GM12865 (cell line): Measurements from ENCODE around the gene MARCHF6.
A peak's percentile ranks its signal among the peaks of the same experiment; 100 is the strongest.
"Not testable (repeated sequence)": the region's sequence is repeated elsewhere in the genome, so short reads cannot be mapped to it uniquely, and the experiment has no call there.

Experiments used
- DNase-seq: peaks from one replicate; pipeline ENCODE4 v3.0.0; 2010; ENCODE audit warnings: low read depth
- H3K4me3 ChIP-seq: 2 replicates; pipeline ENCODE4 v1.5.1; 2011; ENCODE audit warnings: mild to moderate bottlenecking, low read depth, low read length, control low read depth
- TF ChIP-seq, protein P1 (sequence below): IDR thresholded peaks from 2 replicates; pipeline ENCODE4 v1.5.1; 2011; ENCODE audit warnings: low read length, control low read depth, low read depth, inconsistent platforms; ENCODE audit not compliant: insufficient read depth; ENCODE audit errors: missing control alignments

The MARCHF6 gene

GRCh38 chr5:10387690-10388089 lies 34.2 kb downstream of the MARCHF6 start:
- TF ChIP-seq, protein P1, sequence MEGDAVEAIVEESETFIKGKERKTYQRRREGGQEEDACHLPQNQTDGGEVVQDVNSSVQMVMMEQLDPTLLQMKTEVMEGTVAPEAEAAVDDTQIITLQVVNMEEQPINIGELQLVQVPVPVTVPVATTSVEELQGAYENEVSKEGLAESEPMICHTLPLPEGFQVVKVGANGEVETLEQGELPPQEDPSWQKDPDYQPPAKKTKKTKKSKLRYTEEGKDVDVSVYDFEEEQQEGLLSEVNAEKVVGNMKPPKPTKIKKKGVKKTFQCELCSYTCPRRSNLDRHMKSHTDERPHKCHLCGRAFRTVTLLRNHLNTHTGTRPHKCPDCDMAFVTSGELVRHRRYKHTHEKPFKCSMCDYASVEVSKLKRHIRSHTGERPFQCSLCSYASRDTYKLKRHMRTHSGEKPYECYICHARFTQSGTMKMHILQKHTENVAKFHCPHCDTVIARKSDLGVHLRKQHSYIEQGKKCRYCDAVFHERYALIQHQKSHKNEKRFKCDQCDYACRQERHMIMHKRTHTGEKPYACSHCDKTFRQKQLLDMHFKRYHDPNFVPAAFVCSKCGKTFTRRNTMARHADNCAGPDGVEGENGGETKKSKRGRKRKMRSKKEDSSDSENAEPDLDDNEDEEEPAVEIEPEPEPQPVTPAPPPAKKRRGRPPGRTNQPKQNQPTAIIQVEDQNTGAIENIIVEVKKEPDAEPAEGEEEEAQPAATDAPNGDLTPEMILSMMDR: no peak
- no peak overlapping the region for H3K4me3 ChIP-seq
- no peak for DNase-seq

DNA sequence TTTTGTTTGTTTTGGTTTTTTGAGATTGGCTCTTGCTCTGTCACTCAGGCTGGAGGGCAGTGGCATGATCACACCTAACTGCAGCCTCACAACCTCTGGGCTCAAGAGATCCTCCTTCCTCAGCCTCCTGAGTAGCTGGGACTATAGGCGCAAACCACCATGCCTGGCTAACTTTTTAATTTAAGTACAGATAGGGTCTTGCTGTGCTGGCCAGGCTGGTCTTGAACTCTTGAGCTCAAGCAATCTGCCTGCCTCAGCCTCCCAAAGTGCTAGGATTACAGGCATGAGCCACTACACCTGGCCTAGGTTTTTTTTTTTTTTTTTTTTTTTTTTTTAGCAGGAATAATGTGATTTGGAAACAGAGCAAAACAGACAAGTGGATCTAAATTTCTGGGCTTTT lies 37.6 kb downstream of the MARCHF6 start:
- TF ChIP-seq, protein P1: no peak
- H3K4me3 ChIP-seq: no peak overlapping the region
- DNase-seq: no peak

GRCh38 chr5:10392567-10393328 lies 39.3 kb downstream of the MARCHF6 start:
- H3K4me3 ChIP-seq, DNase-seq: not testable (repeated sequence)

DNA sequence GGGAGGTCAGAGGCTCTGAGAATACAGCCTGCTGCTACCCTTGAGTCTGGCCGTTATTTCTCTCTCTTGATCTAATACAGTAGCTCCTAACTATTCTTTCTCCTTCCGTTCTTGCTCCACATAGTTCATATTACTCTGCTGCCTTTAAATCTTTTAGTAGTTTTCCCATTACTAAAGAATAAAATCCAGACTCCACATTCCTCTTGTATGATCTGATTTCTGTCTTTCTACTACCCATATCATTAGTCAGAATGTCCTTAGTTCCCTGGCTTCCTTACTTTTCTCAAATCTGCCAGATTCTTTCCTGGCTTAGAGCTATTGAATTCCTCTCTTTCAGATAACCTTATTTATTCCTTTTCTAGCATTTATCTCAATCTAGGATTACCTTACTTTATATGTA lies 40.0 kb downstream of the MARCHF6 start:
- H3K4me3 ChIP-seq: no peak overlapping the region
- TF ChIP-seq, protein P1: no peak
- DNase-seq: no peak

DNA sequence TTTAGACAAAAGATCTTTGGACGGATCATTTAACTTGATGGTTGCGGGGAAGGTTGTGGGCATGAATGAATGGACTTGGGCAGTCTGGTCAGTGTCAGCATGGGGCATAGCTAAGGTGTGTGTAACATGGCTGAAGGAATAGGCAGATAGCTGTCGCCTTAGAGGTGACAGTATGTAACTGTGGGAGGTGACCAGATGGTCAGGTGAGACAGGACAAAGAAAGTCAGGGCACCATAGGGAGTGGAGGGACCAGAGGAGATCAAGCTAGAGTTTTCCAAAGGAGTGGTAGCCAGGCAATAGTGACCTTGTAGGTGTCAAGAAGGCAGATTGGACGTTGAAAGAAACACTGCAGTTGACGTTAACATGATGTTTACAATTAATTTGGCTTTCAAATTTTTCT lies 43.1 kb downstream of the MARCHF6 start:
- DNase-seq: no peak
- TF ChIP-seq, protein P1: no peak
- no peak overlapping the region for H3K4me3 ChIP-seq

DNA sequence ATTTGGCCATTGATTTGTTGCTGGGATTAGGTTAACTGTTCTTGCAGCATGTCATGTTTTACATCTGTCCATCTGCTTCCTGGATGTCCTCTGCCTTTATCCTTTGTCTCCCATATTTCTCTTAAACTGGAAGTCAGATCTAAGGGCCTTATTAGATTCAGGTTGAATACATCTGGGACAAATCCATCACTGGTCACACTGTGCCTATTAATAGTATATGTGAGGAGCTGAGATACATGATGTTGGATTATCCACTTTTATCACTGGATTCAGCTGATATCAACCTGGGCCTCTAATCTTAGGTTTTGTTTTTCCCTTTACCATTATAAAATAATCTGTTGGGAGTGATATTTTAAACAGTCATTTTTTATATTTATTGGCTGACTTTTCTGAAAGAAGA lies 46.3 kb downstream of the MARCHF6 start:
- no peak overlapping the region for H3K4me3 ChIP-seq
- DNase-seq: no peak
- TF ChIP-seq, protein P1: no peak

GRCh38 chr5:10400411-10400810 lies 46.9 kb downstream of the MARCHF6 start:
- H3K4me3 ChIP-seq: no peak overlapping the region
- no peak for DNase-seq
- TF ChIP-seq, protein P1: no peak

- no peak overlapping the region for H3K4me3 ChIP-seq
- DNase-seq: peak; percentile 62
- TF ChIP-seq, protein P1: no peak
These were observed 47.3 kb downstream of the MARCHF6 start for GRCh38 chr5:10400831-10401230.
